ENCODE data around the gene HPSE. TPM values are rescaled to one million over a fixed set of nuclear protein-coding genes. Genes with fewer than 3 reads are reported as not detected.
A peak's percentile ranks its signal among the peaks of the same experiment; 100 is the strongest.
"Not testable (repeated sequence)": the region's sequence is repeated elsewhere in the genome, so short reads cannot be mapped to it uniquely, and the experiment has no call there.

HPSE gene
- total RNA-seq, 4 donors from 2014 or later, result 0.42 to 1.5 (median 0.88) TPM

GRCh38 chr4:83326546-83326945 lies 8.1 kb downstream of the HPSE start:
- intact Hi-C loops (cut with DNase I), result no loop called here
- 82% methylated on average over 8 of the region's 8 CpGs for WGBS
- H3K27ac ChIP-seq (replicated peaks in 1 of 4), result no peak overlapping the region

GRCh38 chr4:83325306-83325705 lies 9.3 kb downstream of the HPSE start:
- H3K4me3 ChIP-seq; H3K36me3 ChIP-seq; DNase-seq (ENCODE audit: extremely low spot score); H3K27ac ChIP-seq (replicated peaks in 1 of 4); intact Hi-C loops (cut with DNase I); H3K27me3 ChIP-seq; H3K9me3 ChIP-seq; H3K4me1 ChIP-seq: not testable (repeated sequence)
- 81% methylated on average over 4 of the region's 4 CpGs for WGBS

More at GRCh38 chr4:83326546-83326945, 8.1 kb downstream of the HPSE start:
- no peaks in the 10 kb centered on the region for H3K9me3 ChIP-seq
- H3K27me3 ChIP-seq, result no peaks in the 10 kb centered on the region
- DNase-seq (ENCODE audit: extremely low spot score), result no peak
- TF ChIP-seq POLR2A (IDR thresholded peaks at IDR 0.05; ENCODE audit: low read depth), result no peak
- TF ChIP-seq EP300 (IDR thresholded peaks at IDR 0.05), result no peak
- no peak for TF ChIP-seq POLR2AphosphoS5 (IDR thresholded peaks at IDR 0.05)
- TF ChIP-seq, protein P1, sequence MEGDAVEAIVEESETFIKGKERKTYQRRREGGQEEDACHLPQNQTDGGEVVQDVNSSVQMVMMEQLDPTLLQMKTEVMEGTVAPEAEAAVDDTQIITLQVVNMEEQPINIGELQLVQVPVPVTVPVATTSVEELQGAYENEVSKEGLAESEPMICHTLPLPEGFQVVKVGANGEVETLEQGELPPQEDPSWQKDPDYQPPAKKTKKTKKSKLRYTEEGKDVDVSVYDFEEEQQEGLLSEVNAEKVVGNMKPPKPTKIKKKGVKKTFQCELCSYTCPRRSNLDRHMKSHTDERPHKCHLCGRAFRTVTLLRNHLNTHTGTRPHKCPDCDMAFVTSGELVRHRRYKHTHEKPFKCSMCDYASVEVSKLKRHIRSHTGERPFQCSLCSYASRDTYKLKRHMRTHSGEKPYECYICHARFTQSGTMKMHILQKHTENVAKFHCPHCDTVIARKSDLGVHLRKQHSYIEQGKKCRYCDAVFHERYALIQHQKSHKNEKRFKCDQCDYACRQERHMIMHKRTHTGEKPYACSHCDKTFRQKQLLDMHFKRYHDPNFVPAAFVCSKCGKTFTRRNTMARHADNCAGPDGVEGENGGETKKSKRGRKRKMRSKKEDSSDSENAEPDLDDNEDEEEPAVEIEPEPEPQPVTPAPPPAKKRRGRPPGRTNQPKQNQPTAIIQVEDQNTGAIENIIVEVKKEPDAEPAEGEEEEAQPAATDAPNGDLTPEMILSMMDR (IDR thresholded peaks at IDR 0.05), result no peak
- no peaks in the 10 kb centered on the region for H3K4me1 ChIP-seq
- no peak overlapping the region for H3K4me3 ChIP-seq
- no peaks in the 10 kb centered on the region for H3K36me3 ChIP-seq

- peak; percentile 70 for DNase-seq (ENCODE audit: extremely low spot score)
- TF ChIP-seq, protein P1 (IDR thresholded peaks at IDR 0.05), result no peak
- no peak for TF ChIP-seq EP300 (IDR thresholded peaks at IDR 0.05)
- TF ChIP-seq POLR2A (IDR thresholded peaks at IDR 0.05; ENCODE audit: low read depth), result no peak
- no peak for TF ChIP-seq POLR2AphosphoS5 (IDR thresholded peaks at IDR 0.05)
- WGBS, result 71% methylated on average over 3 of the region's 3 CpGs
- H3K36me3 ChIP-seq, result no peaks in the 10 kb centered on the region
- H3K9me3 ChIP-seq, result no peaks in the 10 kb centered on the region
- H3K4me3 ChIP-seq, result no peak overlapping the region
- no peaks in the 10 kb centered on the region for H3K27me3 ChIP-seq
- H3K4me1 ChIP-seq, result no peaks in the 10 kb centered on the region
- H3K27ac ChIP-seq (replicated peaks in 1 of 4), result no peak overlapping the region
- intact Hi-C loops (cut with DNase I), result no loop called here
Measured at GRCh38 chr4:83323136-83323535, 11.5 kb downstream of the HPSE start.

- Histone ChIP-seq H3K36me3 (no peaks in the 10 kb centered on the region), H3K9me3 (no peaks in the 10 kb centered on the region), H3K27me3 (no peaks in the 10 kb centered on the region), H3K4me3 (no peak overlapping the region), H3K27ac (replicated peaks in 1 of 4) (no peak overlapping the region), H3K4me1 (no peaks in the 10 kb centered on the region)
- intact Hi-C loops (cut with DNase I), result no loop called here
- DNase-seq (ENCODE audit: extremely low spot score), result peak; percentile 92
- TF ChIP-seq EP300 (IDR thresholded peaks at IDR 0.05) (no peak), POLR2A (IDR thresholded peaks at IDR 0.05; ENCODE audit: low read depth) (no peak), POLR2AphosphoS5 (IDR thresholded peaks at IDR 0.05) (no peak)
- TF ChIP-seq, protein P1 (IDR thresholded peaks at IDR 0.05), result no peak
- 53% methylated on average over 4 of the region's 5 CpGs for WGBS
Measured at GRCh38 chr4:83320548-83320947, 14.1 kb downstream of the HPSE start.

DNA sequence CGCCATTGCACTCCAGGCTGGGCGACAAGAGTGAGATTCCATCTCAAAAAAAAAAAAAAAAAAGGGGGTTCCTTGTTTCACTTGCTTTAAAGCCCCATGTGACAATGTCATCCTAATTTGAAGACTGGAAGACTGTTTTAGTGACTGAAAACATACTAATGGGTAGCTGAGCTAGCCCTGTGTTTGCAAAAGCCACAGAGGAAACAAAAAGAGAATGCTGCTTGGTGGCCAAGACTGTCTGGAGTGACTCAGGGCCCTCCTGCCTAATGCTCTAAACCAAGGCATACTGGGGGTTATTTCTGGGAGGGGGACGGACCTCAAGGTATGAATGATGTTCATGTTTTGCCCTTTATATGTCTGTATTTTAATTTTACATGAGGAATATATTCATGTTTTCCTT lies 16.0 kb downstream of the HPSE start:
- no peaks in the 10 kb centered on the region for H3K4me1 ChIP-seq
- H3K27me3 ChIP-seq, result no peaks in the 10 kb centered on the region
- no peaks in the 10 kb centered on the region for H3K36me3 ChIP-seq
- no peak overlapping the region for H3K4me3 ChIP-seq
- H3K27ac ChIP-seq (replicated peaks in 1 of 4), result no peak overlapping the region
- no peaks in the 10 kb centered on the region for H3K9me3 ChIP-seq
- no peak for TF ChIP-seq POLR2AphosphoS5 (IDR thresholded peaks at IDR 0.05)
- TF ChIP-seq, protein P1 (IDR thresholded peaks at IDR 0.05), result no peak
- no peak for TF ChIP-seq EP300 (IDR thresholded peaks at IDR 0.05)
- TF ChIP-seq POLR2A (IDR thresholded peaks at IDR 0.05; ENCODE audit: low read depth), result no peak
- WGBS, result 87% methylated on average over 3 of the region's 3 CpGs
- no peak for DNase-seq (ENCODE audit: extremely low spot score)
- intact Hi-C loops (cut with DNase I), result no loop called here
